Omental fat pad (tissue), 4 donors: ENCODE results near the gene DOK6. TPM values are rescaled to one million over a fixed set of nuclear protein-coding genes. Genes with fewer than 3 reads are reported as not detected.

Experiments
- ATAC-seq: fragments of 150-250 bp; one replicate; pipeline ENCODE4 v1.9.1; 2016; ENCODE audit warnings: mild to moderate bottlenecking, moderate library complexity; ENCODE audit not compliant: low FRiP score
- DNase-seq: peaks from one replicate; pipeline ENCODE4 v3.0.0-alpha.2; 2019; ENCODE audit warnings: low spot score
- total RNA-seq, 4 donors: library from RNA; depleted of rRNA; stranded (reverse); fragments of >200 nt; gene quantifications; one replicate each; pipeline ENCODE4 v1.1.0, GENCODE V29; 2016
- TF ChIP-seq, protein P1 (sequence below), 3 donors: fragments of 450-650 bp; IDR thresholded peaks; one replicate each; pipeline ENCODE4 v1.5.1; 2016 to 2017; ENCODE audit warnings: antibody characterized with exemption in 3 of 3, mild to moderate bottlenecking in 3 of 3, moderate library complexity in 2 of 3

Gene DOK6
- total RNA-seq, 4 donors from 2014 or later = 0.19 to 2.7 (median 1.5) TPM

DNA sequence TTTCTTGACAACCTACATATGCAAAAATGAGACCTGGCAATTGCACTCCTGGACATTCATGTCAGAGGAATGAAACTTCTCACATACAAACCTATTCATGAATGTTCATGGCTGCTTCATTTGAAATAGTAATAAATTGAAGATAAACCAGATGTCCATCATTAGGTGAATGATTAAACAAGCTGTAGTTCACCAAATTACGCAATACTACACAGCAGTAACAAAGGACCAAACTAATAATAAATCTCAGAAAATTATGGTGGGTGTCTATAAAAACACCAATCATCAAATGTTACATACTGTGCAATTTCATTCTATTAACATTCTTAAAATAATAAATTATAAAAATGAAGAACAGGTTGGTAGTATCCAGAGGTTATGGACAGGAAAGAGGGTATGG is 13.5 kb downstream of the DOK6 start:
- ATAC-seq (no peak), DNase-seq (no peak)
- TF ChIP-seq, protein P1, sequence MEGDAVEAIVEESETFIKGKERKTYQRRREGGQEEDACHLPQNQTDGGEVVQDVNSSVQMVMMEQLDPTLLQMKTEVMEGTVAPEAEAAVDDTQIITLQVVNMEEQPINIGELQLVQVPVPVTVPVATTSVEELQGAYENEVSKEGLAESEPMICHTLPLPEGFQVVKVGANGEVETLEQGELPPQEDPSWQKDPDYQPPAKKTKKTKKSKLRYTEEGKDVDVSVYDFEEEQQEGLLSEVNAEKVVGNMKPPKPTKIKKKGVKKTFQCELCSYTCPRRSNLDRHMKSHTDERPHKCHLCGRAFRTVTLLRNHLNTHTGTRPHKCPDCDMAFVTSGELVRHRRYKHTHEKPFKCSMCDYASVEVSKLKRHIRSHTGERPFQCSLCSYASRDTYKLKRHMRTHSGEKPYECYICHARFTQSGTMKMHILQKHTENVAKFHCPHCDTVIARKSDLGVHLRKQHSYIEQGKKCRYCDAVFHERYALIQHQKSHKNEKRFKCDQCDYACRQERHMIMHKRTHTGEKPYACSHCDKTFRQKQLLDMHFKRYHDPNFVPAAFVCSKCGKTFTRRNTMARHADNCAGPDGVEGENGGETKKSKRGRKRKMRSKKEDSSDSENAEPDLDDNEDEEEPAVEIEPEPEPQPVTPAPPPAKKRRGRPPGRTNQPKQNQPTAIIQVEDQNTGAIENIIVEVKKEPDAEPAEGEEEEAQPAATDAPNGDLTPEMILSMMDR (IDR thresholded peaks at IDR 0.05) = no peak

DNA sequence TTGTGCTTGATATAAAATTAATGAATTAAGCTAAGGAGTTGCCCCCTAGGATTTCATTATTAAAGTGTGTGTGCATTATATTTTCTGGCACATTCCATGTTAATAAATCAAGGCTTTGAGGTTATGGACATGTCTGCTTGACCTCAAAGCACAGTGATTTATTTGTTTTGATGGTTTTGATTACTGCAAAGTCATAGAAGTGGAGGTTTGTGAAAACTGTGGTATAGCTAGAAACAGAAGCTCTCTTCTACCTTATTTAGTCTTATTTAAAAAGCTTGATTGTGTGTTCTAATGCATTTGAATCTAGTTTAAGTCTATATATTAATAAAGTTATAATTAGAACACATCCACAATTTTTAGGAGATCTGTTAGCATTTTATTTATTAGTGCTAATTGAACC is 32.2 kb downstream of the DOK6 start:
- TF ChIP-seq, protein P1 (IDR thresholded peaks at IDR 0.05) = no peak
- ATAC-seq (no peak), DNase-seq (no peak)

DNA sequence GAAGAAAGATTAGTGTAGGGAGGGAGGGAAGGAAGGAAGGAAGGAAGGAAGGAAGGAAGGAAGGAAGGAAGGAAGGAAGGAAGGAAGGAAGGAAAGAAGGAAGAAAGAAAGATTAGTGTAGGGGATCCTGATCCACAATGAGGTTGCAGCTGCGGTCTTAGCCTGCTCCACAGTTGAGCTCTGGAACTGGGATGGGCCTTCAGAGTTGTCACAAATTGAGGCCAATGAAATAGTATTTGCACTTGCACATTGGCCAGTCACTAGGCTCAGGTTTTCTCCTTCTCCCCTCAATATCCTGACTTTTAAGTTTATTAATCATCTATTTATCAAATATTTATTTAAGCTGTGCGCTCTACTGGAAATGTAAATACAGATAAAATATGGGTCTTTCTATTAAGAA is 34.3 kb downstream of the DOK6 start:
- ATAC-seq (no peak), DNase-seq (no peak)
- TF ChIP-seq, protein P1 (IDR thresholded peaks at IDR 0.05) = no peak

DNA sequence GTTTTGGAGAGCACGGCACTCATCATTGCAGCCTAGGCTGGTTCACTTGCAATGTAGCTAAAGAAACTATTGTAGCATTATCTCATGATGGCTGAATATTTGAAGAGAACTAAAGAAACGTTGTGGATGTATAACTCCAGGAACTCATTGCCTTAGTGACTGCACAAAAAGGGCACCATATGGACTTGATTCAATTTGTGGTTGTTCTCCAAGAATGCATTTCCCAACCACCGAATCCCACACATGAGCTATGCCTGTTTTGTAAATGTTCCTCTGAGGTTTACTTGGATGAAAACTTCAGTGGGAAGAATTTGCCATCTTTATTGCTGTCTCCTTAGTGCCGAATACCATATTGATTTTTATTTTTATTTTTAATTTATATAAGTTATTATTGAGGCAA is 43.5 kb downstream of the DOK6 start:
- TF ChIP-seq, protein P1 (IDR thresholded peaks at IDR 0.05) = no peak
- DNase-seq = no peak
- no peak for ATAC-seq

DNA sequence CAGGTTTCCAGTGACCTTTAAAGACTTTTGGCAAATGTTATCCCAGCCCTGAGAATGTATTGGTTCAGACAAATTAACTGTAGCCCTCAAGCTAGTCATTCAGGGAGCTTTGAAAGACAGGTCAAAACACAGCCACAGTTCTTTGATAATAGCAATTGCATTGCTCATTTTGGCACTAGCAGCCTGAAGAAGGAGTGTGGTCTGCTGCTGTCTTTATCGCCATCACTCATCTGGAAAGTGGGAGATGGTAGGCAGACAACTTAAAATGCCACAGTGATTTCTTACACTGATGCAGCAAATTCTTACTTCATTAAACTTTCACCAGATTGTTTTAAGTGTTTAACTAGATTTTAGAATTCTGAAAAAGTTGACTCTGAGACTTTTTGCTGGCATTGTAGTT is 47.2 kb downstream of the DOK6 start:
- ATAC-seq (no peak), DNase-seq (no peak)
- TF ChIP-seq, protein P1 (IDR thresholded peaks at IDR 0.05) = no peak

DNA sequence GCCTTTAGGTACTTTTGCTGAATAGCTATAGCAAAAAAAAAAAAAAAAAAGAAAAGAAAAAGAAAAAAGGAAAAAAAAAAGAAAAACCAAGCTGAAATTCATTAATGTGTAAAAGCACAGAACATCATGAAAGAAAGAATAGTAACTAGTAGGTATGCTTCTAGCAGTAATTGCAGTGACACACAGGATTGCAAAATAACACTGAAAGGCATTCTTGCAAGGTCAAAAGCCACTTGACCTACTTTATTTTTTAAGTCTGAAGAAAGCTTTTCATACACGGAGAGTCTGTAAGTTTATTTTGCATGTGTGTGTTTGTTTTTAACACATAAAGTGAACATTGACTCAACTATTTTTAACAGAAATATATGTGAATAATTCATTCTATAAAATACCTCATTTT is 54.4 kb downstream of the DOK6 start:
- no peak for ATAC-seq
- no peak for DNase-seq
- TF ChIP-seq, protein P1 (IDR thresholded peaks at IDR 0.05) = no peak

DNA sequence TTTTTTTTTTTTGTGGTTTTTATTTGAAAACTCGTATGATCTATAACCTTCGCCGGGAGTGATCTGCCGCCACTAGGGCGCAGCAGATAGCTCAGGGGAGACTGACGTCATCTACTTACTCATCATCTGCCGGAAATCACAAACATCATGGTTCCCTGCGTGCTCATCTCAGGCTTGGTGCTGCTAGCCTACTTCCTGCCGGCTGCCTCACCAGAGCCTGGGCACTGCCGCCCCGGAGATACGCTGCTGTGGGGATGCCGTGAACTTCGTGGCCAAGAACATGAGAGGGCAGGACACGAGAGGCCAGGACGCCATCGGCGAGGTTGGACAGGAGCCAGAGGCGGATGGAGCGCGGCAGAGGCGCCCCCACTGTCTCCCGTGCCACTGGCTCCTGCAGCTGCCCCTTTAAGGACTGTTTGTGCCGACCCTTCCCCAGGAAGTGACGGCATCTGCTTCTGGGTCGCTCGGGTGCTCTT is 68.8 kb downstream of the DOK6 start:
- DNase-seq = no peak
- TF ChIP-seq, protein P1 (IDR thresholded peaks at IDR 0.05) = no peak
- no peak for ATAC-seq
